HepG2 (cell line): ENCODE measurements around the gene RBM12. TPM values are rescaled to one million over a fixed set of nuclear protein-coding genes. Genes with fewer than 3 reads are reported as not detected.

Experiments used
- AHR ChIP-seq: IDR thresholded peaks from 2 replicates; pipeline ENCODE4 v1.6.1; 2018; ENCODE audit warnings: missing genetic modification reagents, missing compliant biosample characterization
- CENPT ChIP-seq: sonication (generic); formaldehyde crosslinking; IDR thresholded peaks from 2 replicates; pipeline ENCODE4 v1.8.0; 2022; ENCODE audit warnings: low read depth, mild to moderate bottlenecking, moderate library complexity, missing genetic modification reagents
- GTF3A ChIP-seq: sonication (generic); formaldehyde crosslinking; conservative IDR thresholded peaks from 2 replicates; pipeline ENCODE4 v1.4.0; 2020; ENCODE audit warnings: mild to moderate bottlenecking, missing genetic modification reagents
- LCORL ChIP-seq, 2 experiments: fragments of 450-650 bp in 1 of 2; sonication (generic) in 1 of 2; formaldehyde crosslinking in 1 of 2; IDR thresholded peaks; 2 replicates each; pipeline versions ENCODE4 v1.5.0 to v1.6.1; 2017 to 2020; ENCODE audit warnings: antibody characterized with exemption in 1 of 2, missing genetic modification reagents in 1 of 2
- MED1 ChIP-seq: sonication (generic); formaldehyde crosslinking; IDR thresholded peaks from 2 replicates; pipeline ENCODE4 v1.4.0; 2020; ENCODE audit warnings: missing genetic modification reagents
- MIER2 ChIP-seq: IDR thresholded peaks from 2 replicates; pipeline ENCODE4 v1.6.1; 2016; ENCODE audit warnings: missing biosample characterization, missing genetic modification reagents
- ONECUT2 ChIP-seq: sonication (generic); formaldehyde crosslinking; IDR thresholded peaks from 2 replicates; pipeline ENCODE4 v1.4.0; 2020; ENCODE audit warnings: missing genetic modification reagents
- PHB2 ChIP-seq: fragments of 450-650 bp; IDR thresholded peaks from 2 replicates; pipeline ENCODE4 v1.6.1; 2018; ENCODE audit not compliant: partially characterized antibody
- SNAI1 ChIP-seq: sonication (generic); formaldehyde crosslinking; IDR thresholded peaks from 2 replicates; pipeline ENCODE4 v1.5.0; 2020; ENCODE audit warnings: mild to moderate bottlenecking, missing genetic modification reagents, borderline replicate concordance
- TAF1 ChIP-seq: sonication (generic); formaldehyde crosslinking; IDR thresholded peaks from 2 replicates; pipeline ENCODE4 v1.4.0; 2020; ENCODE audit warnings: missing genetic modification reagents
- ZBTB3 ChIP-seq: sonication (generic); formaldehyde crosslinking; IDR thresholded peaks from 2 replicates; pipeline ENCODE4 v1.4.0; 2020; ENCODE audit warnings: low read depth, mild to moderate bottlenecking, moderate library complexity, missing genetic modification reagents, borderline replicate concordance
- ZNF614 ChIP-seq: IDR thresholded peaks from 2 replicates; pipeline ENCODE4 v1.6.1; 2018; ENCODE audit warnings: missing biosample characterization, missing genetic modification reagents, inconsistent platforms, borderline replicate concordance
- ZNF792 ChIP-seq: IDR thresholded peaks from 2 replicates; pipeline ENCODE4 v1.6.1; 2016
- ZNF879 ChIP-seq: sonication (generic); formaldehyde crosslinking; IDR thresholded peaks from 2 replicates; pipeline ENCODE4 v1.8.1; 2023; ENCODE audit warnings: missing genetic modification reagents
- ZSCAN21 ChIP-seq: sonication (generic); formaldehyde crosslinking; IDR thresholded peaks from 2 replicates; pipeline ENCODE4 v1.8.0; 2022; ENCODE audit warnings: mild to moderate bottlenecking, missing genetic modification reagents, moderate library complexity, borderline replicate concordance
- polyA plus RNA-seq, 8 experiments: library from polyadenylated mRNA; depleted of rRNA in 3 of 8; stranded (reverse) in 7 of 8; unstranded in 1 of 8; fragments of >200 nt; fragmentation: Illumina TruSeq in 4 of 8; extraction: Trizol in 4 of 8; gene quantifications; 2 replicates each; pipeline versions ENCODE4 v1.2.1 to v1.2.3, GENCODE V29; 2011 to 2016; ENCODE audit warnings: low read depth in 4 of 8, missing spikeins in 1 of 8, mixed read lengths in 1 of 8; ENCODE audit not compliant: insufficient read depth in 1 of 8
- total RNA-seq, 5 experiments: library from RNA; depleted of rRNA; stranded (reverse); fragments of >200 nt; fragmentation: Illumina TruSeq; extraction: Trizol; gene quantifications; 2 replicates each; pipeline ENCODE4 v1.2.3, GENCODE V29; 2016; ENCODE audit warnings: low read depth in 1 of 5
- TF ChIP-seq, protein P1 (sequence below): sonication (generic); formaldehyde crosslinking; IDR thresholded peaks from 2 replicates; pipeline ENCODE4 v1.4.0; 2020; ENCODE audit warnings: missing genetic modification reagents, borderline replicate concordance
- TF ChIP-seq, protein P2 (sequence below): sonication (generic); formaldehyde crosslinking; IDR thresholded peaks from 2 replicates; pipeline ENCODE4 v1.5.0; 2020; ENCODE audit warnings: mild to moderate bottlenecking, missing genetic modification reagents
- TF ChIP-seq, protein P3 (sequence below): sonication (generic); formaldehyde crosslinking; IDR thresholded peaks from 2 replicates; pipeline ENCODE4 v1.8.0; 2022; ENCODE audit warnings: missing genetic modification reagents, mild to moderate bottlenecking, moderate library complexity, borderline replicate concordance
- TF ChIP-seq, protein P4 (sequence below): fragments of 450-650 bp; IDR thresholded peaks from 2 replicates; pipeline ENCODE4 v1.6.1; 2017

RBM12 gene
- total and polyA plus RNA-seq, 2 of the 13 experiments (the other 11 are each of a cell fraction or from before 2014, with no cell fraction given): 97.9 to 104 TPM

DNA sequence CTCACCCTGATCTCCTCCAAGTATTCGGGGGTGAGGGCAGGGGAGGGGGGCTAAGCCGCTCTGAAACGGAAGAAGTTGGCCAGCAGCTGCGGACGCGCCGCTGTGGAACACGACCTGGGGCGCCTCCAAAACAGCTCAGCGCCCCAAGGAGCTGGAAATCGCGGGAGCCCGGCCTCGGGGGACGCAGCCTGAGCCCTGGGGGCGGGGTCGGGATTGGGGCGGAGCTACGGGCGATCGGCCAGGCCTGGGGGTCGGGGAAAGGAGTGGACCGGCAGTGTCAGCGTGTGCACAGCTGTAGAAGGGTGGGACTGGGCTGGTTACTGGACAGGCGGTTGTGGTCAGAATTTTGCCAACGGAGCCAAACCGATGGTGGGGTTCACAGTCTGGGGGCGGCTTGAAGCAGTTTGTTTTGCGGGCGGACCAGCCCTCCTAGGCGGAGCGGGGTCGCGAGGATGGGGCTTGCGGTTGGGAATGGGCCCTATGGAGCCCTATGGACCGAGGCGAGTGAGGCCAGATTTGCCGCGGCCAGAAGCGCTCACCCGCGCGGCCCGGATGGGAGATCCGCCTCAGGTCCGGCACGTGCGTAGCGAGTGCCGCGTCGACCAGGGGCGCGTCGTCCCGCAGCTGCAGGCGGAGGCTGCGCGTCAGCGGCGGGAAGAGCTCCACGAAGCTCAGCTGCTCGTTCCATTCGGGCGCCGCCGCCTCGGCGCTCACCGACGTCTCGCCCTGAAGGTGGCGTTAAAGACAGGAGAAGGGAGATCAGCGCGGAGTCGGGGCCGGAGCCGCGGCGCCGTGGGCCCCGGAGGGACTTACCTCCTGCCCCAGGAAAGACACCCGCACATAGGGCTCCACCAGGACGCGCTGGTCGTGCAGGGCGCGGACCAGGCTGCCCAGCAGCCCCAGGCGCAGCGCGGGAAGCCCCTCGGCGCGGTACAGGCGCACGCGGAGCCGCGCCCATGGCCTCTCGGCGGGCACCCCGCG lies 63.4 kb downstream of the RBM12 start (continued):
- no peak for TF ChIP-seq LCORL (IDR thresholded peaks at IDR 0.05)
- TF ChIP-seq LCORL (CRISPR knock-in tag; IDR thresholded peaks at IDR 0.05): no peak
- TF ChIP-seq, protein P1, sequence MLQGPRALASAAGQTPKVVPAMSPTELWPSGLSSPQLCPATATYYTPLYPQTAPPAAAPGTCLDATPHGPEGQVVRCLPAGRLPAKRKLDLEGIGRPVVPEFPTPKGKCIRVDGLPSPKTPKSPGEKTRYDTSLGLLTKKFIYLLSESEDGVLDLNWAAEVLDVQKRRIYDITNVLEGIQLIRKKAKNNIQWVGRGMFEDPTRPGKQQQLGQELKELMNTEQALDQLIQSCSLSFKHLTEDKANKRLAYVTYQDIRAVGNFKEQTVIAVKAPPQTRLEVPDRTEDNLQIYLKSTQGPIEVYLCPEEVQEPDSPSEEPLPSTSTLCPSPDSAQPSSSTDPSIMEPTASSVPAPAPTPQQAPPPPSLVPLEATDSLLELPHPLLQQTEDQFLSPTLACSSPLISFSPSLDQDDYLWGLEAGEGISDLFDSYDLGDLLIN (CRISPR knock-in tag): no peak
- TF ChIP-seq ZNF614 (CRISPR knock-in tag): no peak
- peak; percentile 63; the same call in 1 of the 2 replicates for TF ChIP-seq ZSCAN21
- 0 out of 2 replicates have a peak, but pooled peaks have one; percentile 27 for TF ChIP-seq MED1 (CRISPR knock-in tag)
- no peak for TF ChIP-seq ZNF879 (CRISPR knock-in tag)
- TF ChIP-seq, protein P2, sequence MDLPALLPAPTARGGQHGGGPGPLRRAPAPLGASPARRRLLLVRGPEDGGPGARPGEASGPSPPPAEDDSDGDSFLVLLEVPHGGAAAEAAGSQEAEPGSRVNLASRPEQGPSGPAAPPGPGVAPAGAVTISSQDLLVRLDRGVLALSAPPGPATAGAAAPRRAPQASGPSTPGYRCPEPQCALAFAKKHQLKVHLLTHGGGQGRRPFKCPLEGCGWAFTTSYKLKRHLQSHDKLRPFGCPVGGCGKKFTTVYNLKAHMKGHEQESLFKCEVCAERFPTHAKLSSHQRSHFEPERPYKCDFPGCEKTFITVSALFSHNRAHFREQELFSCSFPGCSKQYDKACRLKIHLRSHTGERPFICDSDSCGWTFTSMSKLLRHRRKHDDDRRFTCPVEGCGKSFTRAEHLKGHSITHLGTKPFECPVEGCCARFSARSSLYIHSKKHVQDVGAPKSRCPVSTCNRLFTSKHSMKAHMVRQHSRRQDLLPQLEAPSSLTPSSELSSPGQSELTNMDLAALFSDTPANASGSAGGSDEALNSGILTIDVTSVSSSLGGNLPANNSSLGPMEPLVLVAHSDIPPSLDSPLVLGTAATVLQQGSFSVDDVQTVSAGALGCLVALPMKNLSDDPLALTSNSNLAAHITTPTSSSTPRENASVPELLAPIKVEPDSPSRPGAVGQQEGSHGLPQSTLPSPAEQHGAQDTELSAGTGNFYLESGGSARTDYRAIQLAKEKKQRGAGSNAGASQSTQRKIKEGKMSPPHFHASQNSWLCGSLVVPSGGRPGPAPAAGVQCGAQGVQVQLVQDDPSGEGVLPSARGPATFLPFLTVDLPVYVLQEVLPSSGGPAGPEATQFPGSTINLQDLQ (CRISPR knock-in tag): peak; percentile 70; the same call in 1 of the 2 replicates
- TF ChIP-seq GTF3A: 0 out of 2 replicates have a peak, but pooled peaks have one; percentile 49
- TF ChIP-seq TAF1 (CRISPR knock-in tag): no peak
- TF ChIP-seq ZNF792 (CRISPR knock-in tag): no peak
- TF ChIP-seq, protein P3, sequence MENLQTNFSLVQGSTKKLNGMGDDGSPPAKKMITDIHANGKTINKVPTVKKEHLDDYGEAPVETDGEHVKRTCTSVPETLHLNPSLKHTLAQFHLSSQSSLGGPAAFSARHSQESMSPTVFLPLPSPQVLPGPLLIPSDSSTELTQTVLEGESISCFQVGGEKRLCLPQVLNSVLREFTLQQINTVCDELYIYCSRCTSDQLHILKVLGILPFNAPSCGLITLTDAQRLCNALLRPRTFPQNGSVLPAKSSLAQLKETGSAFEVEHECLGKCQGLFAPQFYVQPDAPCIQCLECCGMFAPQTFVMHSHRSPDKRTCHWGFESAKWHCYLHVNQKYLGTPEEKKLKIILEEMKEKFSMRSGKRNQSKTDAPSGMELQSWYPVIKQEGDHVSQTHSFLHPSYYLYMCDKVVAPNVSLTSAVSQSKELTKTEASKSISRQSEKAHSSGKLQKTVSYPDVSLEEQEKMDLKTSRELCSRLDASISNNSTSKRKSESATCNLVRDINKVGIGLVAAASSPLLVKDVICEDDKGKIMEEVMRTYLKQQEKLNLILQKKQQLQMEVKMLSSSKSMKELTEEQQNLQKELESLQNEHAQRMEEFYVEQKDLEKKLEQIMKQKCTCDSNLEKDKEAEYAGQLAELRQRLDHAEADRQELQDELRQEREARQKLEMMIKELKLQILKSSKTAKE: no peak
- TF ChIP-seq, protein P4, sequence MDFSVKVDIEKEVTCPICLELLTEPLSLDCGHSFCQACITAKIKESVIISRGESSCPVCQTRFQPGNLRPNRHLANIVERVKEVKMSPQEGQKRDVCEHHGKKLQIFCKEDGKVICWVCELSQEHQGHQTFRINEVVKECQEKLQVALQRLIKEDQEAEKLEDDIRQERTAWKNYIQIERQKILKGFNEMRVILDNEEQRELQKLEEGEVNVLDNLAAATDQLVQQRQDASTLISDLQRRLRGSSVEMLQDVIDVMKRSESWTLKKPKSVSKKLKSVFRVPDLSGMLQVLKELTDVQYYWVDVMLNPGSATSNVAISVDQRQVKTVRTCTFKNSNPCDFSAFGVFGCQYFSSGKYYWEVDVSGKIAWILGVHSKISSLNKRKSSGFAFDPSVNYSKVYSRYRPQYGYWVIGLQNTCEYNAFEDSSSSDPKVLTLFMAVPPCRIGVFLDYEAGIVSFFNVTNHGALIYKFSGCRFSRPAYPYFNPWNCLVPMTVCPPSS: no peak
- TF ChIP-seq PHB2: no peak
- TF ChIP-seq ONECUT2: 0 out of 2 replicates have a peak, but pooled peaks have one; percentile 31
- no peak for TF ChIP-seq ZBTB3
- no peak for TF ChIP-seq AHR (CRISPR knock-in tag)
- 0 out of 2 replicates have a peak, but pooled peaks have one; percentile 58 for TF ChIP-seq SNAI1 (CRISPR knock-in tag)
- TF ChIP-seq MIER2 (CRISPR knock-in tag): no peak
- peak; percentile 90 for TF ChIP-seq CENPT (CRISPR knock-in tag)
